ENCODE measurements around the gene MDFI.

The MDFI gene

GRCh38 chr6:41651962-41652657 is 13.8 kb downstream of the MDFI start:
- no peak for DNase-seq

- DNase-seq: no peak
Measured at GRCh38 chr6:41652866-41653652, 14.8 kb downstream of the MDFI start.

- DNase-seq: no peak
Measured at GRCh38 chr6:41653691-41654090, 15.4 kb downstream of the MDFI start.

DNA sequence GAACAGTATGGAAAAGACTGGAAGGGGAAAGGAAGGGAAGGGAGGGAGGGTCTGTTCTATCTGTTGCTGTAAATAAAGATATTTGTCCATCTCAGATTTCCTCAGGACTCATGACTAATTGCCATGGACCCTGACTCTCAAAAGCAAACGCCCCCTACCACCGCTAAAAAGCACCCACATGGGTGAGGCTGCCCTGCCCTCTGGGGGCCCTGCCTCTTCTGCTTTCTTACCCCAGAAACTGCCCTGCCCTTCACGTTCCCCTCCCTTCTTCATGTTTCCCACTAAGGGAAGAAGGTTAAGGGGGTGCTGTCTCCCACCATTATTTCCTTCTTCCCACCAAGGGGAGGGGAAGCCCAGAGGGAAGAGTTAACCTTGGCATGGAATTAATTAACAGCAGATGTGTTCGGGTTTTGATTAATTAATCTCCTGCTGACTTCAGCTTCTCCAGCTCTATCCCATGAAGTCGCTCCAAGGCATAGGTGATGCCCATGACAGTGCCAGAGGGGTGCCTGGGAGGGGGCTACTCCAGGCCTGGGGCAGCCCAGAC is 16.0 kb downstream of the MDFI start:
- no peak for DNase-seq

- no peak for DNase-seq
Measured at GRCh38 chr6:41654698-41655151, 16.5 kb downstream of the MDFI start.

GRCh38 chr6:41655176-41655575 is 16.9 kb downstream of the MDFI start:
- no peak for DNase-seq

DNA sequence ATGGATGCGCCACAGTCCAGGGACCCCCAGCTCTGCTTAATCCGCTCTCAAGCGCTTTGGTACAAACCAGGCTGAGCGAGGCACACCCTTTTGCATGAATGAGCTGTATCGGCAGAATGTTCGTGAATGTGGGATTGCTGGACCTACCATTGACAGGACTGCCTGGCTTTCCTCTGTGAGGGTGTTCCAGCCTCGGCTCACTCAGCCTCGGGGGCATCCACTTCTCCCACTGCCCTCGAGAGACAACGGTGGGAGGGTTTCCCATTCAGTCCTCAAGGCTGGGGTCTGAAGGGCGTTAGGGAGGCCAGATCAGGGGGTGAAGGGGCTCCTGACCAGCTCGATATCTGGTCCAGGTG is 17.4 kb downstream of the MDFI start:
- no peak for DNase-seq

DNA sequence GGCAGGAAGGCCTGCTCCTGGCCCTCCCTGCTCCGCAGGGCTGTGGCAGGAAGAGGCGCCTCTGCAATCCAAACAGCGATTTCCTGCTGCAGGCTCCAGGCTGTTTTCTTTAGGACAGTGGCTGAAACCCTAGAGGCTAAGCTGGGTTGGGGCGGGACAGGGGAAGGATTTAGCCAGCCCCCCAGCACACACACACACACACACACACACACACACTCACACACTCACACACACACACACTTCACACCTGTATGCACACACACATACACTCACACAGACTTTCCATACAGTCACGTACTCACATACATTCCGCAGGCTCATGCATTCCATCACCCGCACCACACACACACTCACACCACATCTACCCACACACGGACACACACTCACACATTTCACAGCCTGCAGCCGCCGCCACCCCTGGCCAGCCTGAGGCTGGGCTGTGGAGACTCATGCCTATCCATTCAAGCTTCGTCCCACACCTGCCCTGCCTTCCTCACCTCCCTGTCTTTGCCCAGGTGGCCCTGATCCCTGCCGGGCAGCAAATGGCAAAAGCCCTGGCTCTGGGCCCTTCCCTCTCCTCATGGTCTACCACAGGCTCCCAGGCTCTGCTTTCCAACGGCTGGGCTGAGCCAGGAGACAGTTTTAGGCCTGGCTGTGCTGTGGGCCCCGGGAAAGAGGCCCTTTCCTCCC is 17.9 kb downstream of the MDFI start:
- no peak for DNase-seq

GRCh38 chr6:41657131-41658094 is 19.1 kb downstream of the MDFI start:
- no peak for DNase-seq

DNA sequence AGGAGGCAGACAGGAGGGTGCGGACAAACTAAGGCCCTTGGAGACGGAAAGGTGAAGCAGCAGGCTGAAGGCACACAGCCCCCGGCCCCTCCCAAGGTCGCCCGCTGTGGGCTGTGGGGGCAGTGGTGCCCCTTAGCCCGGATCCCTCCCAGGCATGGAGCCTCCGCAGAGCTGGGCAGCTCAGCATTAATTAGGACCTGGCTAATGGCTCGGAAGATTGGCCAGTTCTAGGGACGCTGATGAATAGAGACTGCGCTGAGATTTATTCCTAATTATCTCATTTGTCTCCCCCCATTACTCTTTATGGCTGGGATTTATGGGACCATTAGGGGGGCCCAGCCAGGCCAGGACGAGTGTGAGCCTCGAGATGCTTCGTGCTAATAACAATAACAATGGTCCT is 20.4 kb downstream of the MDFI start:
- no peak for DNase-seq

- DNase-seq: no peak
Measured at GRCh38 chr6:41659935-41660334, 21.7 kb downstream of the MDFI start.

DNA sequence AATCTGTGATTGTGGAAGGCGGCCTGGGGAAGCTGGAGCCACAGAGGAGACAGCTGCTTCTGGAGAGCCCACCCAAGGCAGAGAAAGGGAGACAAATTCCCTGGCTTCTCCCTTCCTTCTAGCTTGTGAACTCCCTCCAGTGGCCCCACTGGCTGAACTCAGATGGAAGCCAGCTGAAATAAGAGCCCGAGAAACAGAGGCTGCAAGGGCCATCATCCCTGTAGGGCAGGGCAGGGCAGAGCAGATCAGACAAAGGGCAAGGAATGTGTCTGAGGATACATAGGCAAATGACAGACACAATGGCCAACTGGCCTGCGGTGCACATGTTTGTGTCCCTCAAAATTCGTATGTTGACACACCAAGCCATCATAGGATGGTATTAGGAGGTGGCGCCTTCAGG is 25.3 kb downstream of the MDFI start:
- no peak for DNase-seq

GRCh38 chr6:41664271-41664670 is 26.0 kb downstream of the MDFI start:
- no peak for DNase-seq

DNA sequence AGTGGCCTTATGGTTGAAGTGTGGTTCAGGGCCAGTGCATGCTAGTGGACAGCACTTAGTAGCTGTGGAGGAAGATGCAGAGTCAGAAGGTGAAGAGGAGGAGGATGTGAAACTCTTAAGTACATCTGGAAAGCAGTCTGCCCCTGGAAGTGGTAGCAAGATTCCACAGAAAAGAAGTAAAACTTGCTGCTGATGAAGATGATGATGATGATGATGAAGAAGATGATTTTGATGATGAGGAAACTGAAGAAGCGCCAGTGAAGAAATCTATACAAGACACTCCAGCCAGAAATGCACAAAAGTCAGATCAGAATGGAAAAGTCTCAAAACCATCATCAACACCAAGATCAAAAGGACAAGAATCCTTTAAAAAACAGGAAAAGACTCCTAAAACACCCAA is 28.9 kb downstream of the MDFI start:
- no peak for DNase-seq

GRCh38 chr6:41668968-41669367 is 30.7 kb downstream of the MDFI start:
- no peak for DNase-seq

GRCh38 chr6:41670703-41671360 is 32.6 kb downstream of the MDFI start:
- no peak for DNase-seq

GRCh38 chr6:41671376-41671775 is 33.1 kb downstream of the MDFI start:
- DNase-seq: no peak

- no peak for DNase-seq
Measured at GRCh38 chr6:41672016-41672415, 33.7 kb downstream of the MDFI start.

DNA sequence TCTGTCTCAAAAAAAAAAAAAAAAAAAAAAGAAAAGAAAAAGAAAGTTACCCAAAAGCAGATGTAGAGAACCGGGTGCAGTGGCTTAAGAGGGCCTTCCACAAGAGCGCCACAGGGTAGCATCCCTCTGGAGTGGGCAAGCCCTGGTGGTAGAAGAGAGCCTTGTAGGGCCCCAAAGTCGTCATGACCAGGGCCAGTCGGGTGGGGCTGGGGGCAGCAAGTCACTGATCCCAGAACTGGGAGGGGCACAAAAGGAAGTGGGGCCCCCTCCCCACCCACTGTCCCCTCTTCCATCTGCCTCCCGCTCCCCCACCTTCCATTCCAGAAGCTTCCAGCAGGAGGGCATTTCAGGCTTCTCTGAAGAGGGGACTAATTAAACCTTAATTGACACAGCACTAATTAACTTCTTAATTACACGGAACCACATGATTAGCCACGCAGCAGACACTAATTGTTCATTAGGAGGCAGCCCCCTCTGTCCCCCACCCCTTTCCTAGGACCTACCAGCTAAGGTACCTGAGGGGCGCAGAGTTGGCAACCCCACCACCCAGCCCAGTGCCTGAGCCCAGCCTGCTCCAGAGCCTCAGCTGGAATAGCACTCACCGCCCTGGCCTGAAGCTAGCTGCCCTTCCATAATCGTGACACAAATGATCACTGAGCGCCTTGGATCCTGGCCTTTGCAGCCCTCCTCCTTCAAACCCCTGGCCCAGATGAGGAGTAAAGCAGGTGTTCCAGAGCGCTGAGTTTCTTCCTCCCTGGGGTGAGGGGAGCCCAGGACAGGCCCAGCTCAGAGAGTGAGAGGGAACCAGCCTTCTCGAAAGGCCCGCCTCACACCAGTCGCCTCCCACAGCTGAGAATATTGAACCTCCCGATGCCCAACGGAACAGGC is 34.8 kb downstream of the MDFI start:
- DNase-seq: no peak

DNA sequence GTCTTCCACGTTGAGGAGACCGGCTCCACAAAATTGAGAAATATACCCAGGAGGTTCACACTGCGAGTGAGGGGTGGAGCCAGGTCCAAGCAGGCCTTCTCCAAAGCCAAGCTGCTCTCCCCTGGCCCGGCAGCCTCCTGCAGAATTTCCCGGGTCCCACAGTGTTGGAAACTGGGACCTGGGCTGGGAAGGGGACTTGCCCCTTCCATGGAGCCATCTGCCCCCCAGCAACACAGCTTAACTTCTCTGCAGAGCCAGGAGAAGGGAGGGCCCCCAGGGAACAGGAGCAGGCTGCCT is 35.4 kb downstream of the MDFI start:
- DNase-seq: no peak

Measured in activated CD4-positive, CD25-positive, alpha-beta regulatory T cell (primary cell).